IMR-90 (cell line): ENCODE measurements around the gene PLXDC1. TPM values are rescaled to one million over a fixed set of nuclear protein-coding genes. Genes with fewer than 3 reads are reported as not detected.

ENCODE experiments used
- ATAC-seq: fragments of 200-7000 bp; cut with Tn5 transposase; 2 replicates; pipeline ENCODE4 v1.9.1; 2020; ENCODE audit warnings: low read depth, mild to moderate bottlenecking, moderate library complexity
- BruUV-seq: library from RNA; stranded (reverse); fragments of 400-500 nt; replicated peaks from 2 replicates; lab custom pipeline; 2021; lab: Mats Ljungman, UMichigan
- CTCF ChIA-PET: fragments of 300-600 bp; formaldehyde crosslinking; extraction: SDS; loops from one replicate; lab custom pipeline; 2021; ENCODE audit warnings: antibody characterized with exemption; lab: Yijun Ruan, JAX
- POLR2A ChIA-PET: fragments of 300-600 bp; sonication (Branson Sonifier 250); formaldehyde crosslinking; loops from one replicate; lab custom pipeline; 2022; ENCODE audit warnings: antibody characterized with exemption; ENCODE audit not compliant: unreplicated experiment; lab: Charles Lee
- DNase-seq: peaks from one replicate; pipeline ENCODE4 v3.0.0; 2013
- H2AFZ ChIP-seq: replicated peaks from 2 replicates; pipeline ENCODE3; 2013; ENCODE audit warnings: low read length, mild to moderate bottlenecking; ENCODE audit not compliant: poor library complexity
- H2AK5ac ChIP-seq: 2 replicates; pipeline ENCODE4 v1.6.1; 2013; ENCODE audit warnings: low read depth, low read length, inconsistent platforms
- H2AK9ac ChIP-seq: replicated peaks from 2 replicates; pipeline ENCODE3; 2013; ENCODE audit warnings: mild to moderate bottlenecking, low read depth, low read length, moderate library complexity; ENCODE audit not compliant: poor library complexity
- H2BK120ac ChIP-seq: 2 replicates; pipeline ENCODE4 v1.6.1; 2013; ENCODE audit warnings: low read depth, low read length, inconsistent platforms
- H2BK15ac ChIP-seq: 3 replicates; pipeline ENCODE4 v1.6.1; 2013; ENCODE audit warnings: low read depth, low read length, inconsistent platforms
- H2BK20ac ChIP-seq: 2 replicates; pipeline ENCODE4 v1.6.1; 2013; ENCODE audit warnings: low read depth, mild to moderate bottlenecking, inconsistent platforms, low read length, moderate library complexity
- H2BK5ac ChIP-seq: 2 replicates; pipeline ENCODE4 v1.6.1; 2013; ENCODE audit warnings: mild to moderate bottlenecking, low read depth, low read length, inconsistent platforms; ENCODE audit not compliant: poor library complexity, severe bottlenecking
- H3K14ac ChIP-seq: replicated peaks from 2 replicates; pipeline ENCODE4 v1.6.1; 2013; ENCODE audit warnings: low read depth, low read length, inconsistent platforms
- H3K18ac ChIP-seq: 2 replicates; pipeline ENCODE4 v1.6.1; 2013; ENCODE audit warnings: low read depth, low read length, control low read depth
- H3K23ac ChIP-seq: 2 replicates; pipeline ENCODE4 v1.6.1; 2013; ENCODE audit warnings: low read depth, low read length, inconsistent platforms
- H3K27ac ChIP-seq: 2 replicates; pipeline ENCODE4 v1.5.1; 2013; ENCODE audit warnings: mild to moderate bottlenecking, control low read depth, low read length; ENCODE audit not compliant: insufficient read depth
- H3K27me3 ChIP-seq: 2 replicates; pipeline ENCODE4 v1.6.1; 2013; ENCODE audit warnings: low read length; ENCODE audit not compliant: control insufficient read depth, insufficient read depth
- H3K36me3 ChIP-seq: 2 replicates; pipeline ENCODE4 v1.6.1; 2013; ENCODE audit warnings: low read length, mixed read lengths; ENCODE audit not compliant: control insufficient read depth, insufficient read depth
- H3K4ac ChIP-seq: 2 replicates; pipeline ENCODE4 v1.6.1; 2013; ENCODE audit warnings: low read depth, low read length, inconsistent platforms
- H3K4me1 ChIP-seq: 2 replicates; pipeline ENCODE4 v1.6.1; 2013; ENCODE audit warnings: low read length, mixed read lengths; ENCODE audit not compliant: control insufficient read depth, insufficient read depth
- H3K4me2 ChIP-seq: 2 replicates; pipeline ENCODE4 v1.6.1; 2013; ENCODE audit warnings: low read depth, mild to moderate bottlenecking, control low read depth, low read length, moderate library complexity
- H3K4me3 ChIP-seq: 2 replicates; pipeline ENCODE4 v1.5.1; 2013; ENCODE audit warnings: low read depth, mild to moderate bottlenecking, control low read depth, low read length, moderate library complexity; ENCODE audit not compliant: insufficient read depth
- H3K56ac ChIP-seq: 2 replicates; pipeline ENCODE4 v1.6.1; 2013; ENCODE audit warnings: low read length, inconsistent platforms; ENCODE audit not compliant: insufficient read depth; ENCODE audit errors: extremely low read depth
- H3K79me1 ChIP-seq, 2 experiments: 2 replicates each; pipeline ENCODE4 v1.6.1; 2013; ENCODE audit warnings: low read length in 2 of 2, inconsistent platforms in 1 of 2, low read depth in 1 of 2
- H3K9ac ChIP-seq: 2 replicates; pipeline ENCODE4 v1.6.1; 2013; ENCODE audit warnings: low read depth, low read length, control low read depth
- H3K9me1 ChIP-seq: 2 replicates; pipeline ENCODE4 v1.6.1; 2013; ENCODE audit warnings: low read length, inconsistent platforms; ENCODE audit not compliant: insufficient read depth
- H3K9me3 ChIP-seq: 2 replicates; pipeline ENCODE4 v1.6.1; 2013; ENCODE audit warnings: low read length; ENCODE audit not compliant: control insufficient read depth, insufficient read depth
- H4K20me1 ChIP-seq: 2 replicates; pipeline ENCODE4 v1.6.1; 2013; ENCODE audit warnings: low read length, inconsistent platforms; ENCODE audit not compliant: insufficient read depth
- H4K5ac ChIP-seq: 2 replicates; pipeline ENCODE4 v1.6.1; 2013; ENCODE audit warnings: mild to moderate bottlenecking, low read depth, low read length, control low read depth
- H4K8ac ChIP-seq, 2 experiments: 2 replicates each; pipeline ENCODE4 v1.6.1; 2013; ENCODE audit warnings: low read depth in 2 of 2, low read length in 2 of 2, control low read depth in 1 of 2, inconsistent platforms in 1 of 2
- H4K91ac ChIP-seq: 2 replicates; pipeline ENCODE4 v1.6.1; 2013; ENCODE audit warnings: low read depth, low read length, inconsistent platforms; ENCODE audit not compliant: insufficient read depth
- CTCF ChIP-seq: conservative IDR thresholded peaks from 2 replicates; pipeline ENCODE4 v1.5.1; 2012; ENCODE audit warnings: mild to moderate bottlenecking, low read depth, low read length, improper control_type of control experiment
- FOS ChIP-seq: fragments of 150-350 bp; IDR thresholded peaks from 2 replicates; pipeline ENCODE4 v1.6.1; 2016; ENCODE audit warnings: low read depth, low read length
- MAZ ChIP-seq: IDR thresholded peaks from 2 replicates; pipeline ENCODE4 v1.6.1; 2012; ENCODE audit warnings: low read depth, mild to moderate bottlenecking, low read length, improper control_type of control experiment, moderate library complexity, borderline replicate concordance
- NFE2L2 ChIP-seq: fragments of 150-350 bp; IDR thresholded peaks from 2 replicates; pipeline ENCODE4 v1.6.1; 2016; ENCODE audit warnings: low read depth, mild to moderate bottlenecking, low read length
- RAD21 ChIP-seq: IDR thresholded peaks from 2 replicates; pipeline ENCODE4 v1.6.1; 2012; ENCODE audit warnings: low read length, improper control_type of control experiment
- WGBS, 2 experiments: methylation state at CpG; one replicate each; pipeline versions ENCODE4 v1.1.5 to v1.1.7; 2013; ENCODE audit warnings: missing lambda C conversion rate in 2 of 2; ENCODE audit not compliant: insufficient read length in 1 of 2; ENCODE audit errors: extremely low coverage in 2 of 2; 5-methylcytosine and 5-hydroxymethylcytosine counted together
- dilution Hi-C: fragments of 300-500 bp; cut with HindIII; formaldehyde crosslinking; loops from one replicate; pipeline ENCODE4 v1.14.3; 2018; ENCODE audit warnings: low sequenced_read_pairs; ENCODE audit not compliant: unreplicated experiment
- in situ Hi-C: fragments of 300-500 bp; cut with MboI; formaldehyde crosslinking; loops from 3 replicates; pipeline ENCODE4 v1.14.3; 2019; ENCODE audit warnings: low sequenced_read_pairs, inconsistent platforms, mixed read lengths
- intact Hi-C: fragments of 100-400 bp; cut with micrococcal nuclease; formaldehyde crosslinking; loops from 2 replicates; pipeline ENCODE4 v1.10.0; 2022
- polyA plus RNA-seq, 3 experiments: library from polyadenylated mRNA; depleted of rRNA; stranded (reverse); fragments of >200 nt; gene quantifications; 2 replicates each; pipeline ENCODE4 v1.2.3, GENCODE V29; 2012; ENCODE audit warnings: low replicate concordance in 1 of 3
- total RNA-seq: library from RNA; depleted of rRNA; stranded (reverse); fragments of >200 nt; gene quantifications from 2 replicates; pipeline ENCODE4 v1.2.3, GENCODE V29; 2012

The PLXDC1 gene
- total and polyA plus RNA-seq, 2 of the 4 experiments (the other 2 are of a cell fraction), result under 0.01 to 0.50 TPM

DNA sequence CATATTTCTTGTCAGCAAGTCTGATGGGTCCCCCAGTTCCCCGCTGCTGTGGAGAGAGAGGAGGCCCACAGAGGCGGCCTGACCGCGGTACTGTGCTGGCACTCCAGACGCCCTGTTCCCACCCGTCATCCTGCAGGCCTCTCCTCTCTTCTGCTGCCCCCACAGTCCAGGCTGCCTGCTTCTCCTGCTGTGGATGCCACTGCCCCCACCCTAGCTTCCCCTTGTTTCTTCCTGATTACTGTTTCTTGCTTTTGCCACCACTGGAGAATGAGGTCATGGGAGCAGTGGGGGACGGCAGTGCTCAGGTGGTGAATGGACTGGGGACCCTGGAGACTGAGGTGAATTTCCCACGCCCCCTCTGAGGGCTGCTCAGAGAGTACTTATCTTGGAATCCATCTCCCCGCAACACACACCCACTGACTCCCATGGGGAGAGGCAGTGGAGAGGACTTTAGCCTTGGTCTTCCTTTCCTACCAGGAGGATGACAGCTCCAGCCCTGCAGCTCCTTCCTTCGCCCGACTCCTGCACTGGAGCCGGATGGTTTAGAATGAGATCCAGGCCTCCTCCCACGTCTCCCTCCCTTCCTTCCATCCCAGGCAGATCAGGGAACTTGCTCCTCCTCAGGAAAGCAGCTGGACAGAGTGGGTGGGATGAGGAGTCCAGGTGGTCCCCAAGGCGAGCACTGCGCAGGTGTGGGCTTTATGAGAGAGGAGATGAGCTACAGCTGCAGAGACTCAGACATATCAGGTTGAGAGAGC lies 60.4 kb downstream of the PLXDC1 start:
- Histone ChIP-seq H2BK15ac (no peak overlapping the region), H2AK9ac (no peak overlapping the region), H3K4me3 (no peak overlapping the region), H4K8ac (no peak overlapping the region), H4K20me1 (no peaks in the 10 kb centered on the region), H3K27me3 (peaks cover 32% of the 10 kb centered on the region), H3K23ac (no peak overlapping the region), H3K4me2 (no peak overlapping the region), H3K9me3 (no peaks in the 10 kb centered on the region), H3K14ac (no peak overlapping the region), H3K27ac (no peak overlapping the region), H3K18ac (no peak overlapping the region), H3K9me1 (no peaks in the 10 kb centered on the region), H3K36me3 (no peaks in the 10 kb centered on the region), H2AFZ (no peak overlapping the region), H2BK5ac (no peak overlapping the region), H2BK120ac (no peak overlapping the region), H3K4ac (no peak overlapping the region), H2AK5ac (no peak overlapping the region), H3K56ac (no peak overlapping the region), H3K9ac (no peak overlapping the region), H4K91ac (no peak overlapping the region), H3K4me1 (peaks cover 3% of the 10 kb centered on the region; the same call in 1 of the 2 replicates), H2BK20ac (no peak overlapping the region), H4K5ac (no peak overlapping the region), H3K79me1 (no peaks in the 10 kb centered on the region)
- in situ Hi-C loops (no loop called here), dilution Hi-C loops (no loop called here), intact Hi-C loops (no loop called here)
- no CpG with 5 or more reads among the region's 15 CpGs for WGBS, 2 experiments
- BruUV-seq, result no TSS peak
- POLR2A ChIA-PET, result no interaction called here
- no peak for ATAC-seq
- DNase-seq, result no peak
- CTCF ChIA-PET, result no interaction called here
- no peak for TF ChIP-seq RAD21
- TF ChIP-seq MAZ, result no peak
- no peak for TF ChIP-seq NFE2L2
- TF ChIP-seq FOS, result no peak
- no peak for TF ChIP-seq CTCF
